IPS-20b (cell line): ENCODE data around the gene IRS1.

Experiments used
- H3K27ac ChIP-seq: one replicate; pipeline ENCODE4 v1.5.1; 2013; ENCODE audit warnings: low read length
- H3K27me3 ChIP-seq: 2 replicates; pipeline ENCODE4 v1.6.1; 2013; ENCODE audit warnings: mild to moderate bottlenecking, low read length, inconsistent platforms; ENCODE audit not compliant: insufficient read depth
- H3K36me3 ChIP-seq: 2 replicates; pipeline ENCODE4 v1.6.1; 2013; ENCODE audit warnings: low read depth, mild to moderate bottlenecking, inconsistent platforms, low read length, moderate library complexity; ENCODE audit not compliant: insufficient read depth
- H3K4me1 ChIP-seq: 2 replicates; pipeline ENCODE4 v1.6.1; 2013; ENCODE audit warnings: mild to moderate bottlenecking, control low read depth, inconsistent platforms, low read length, moderate library complexity; ENCODE audit not compliant: insufficient read depth
- H3K4me3 ChIP-seq: 2 replicates; pipeline ENCODE4 v1.5.1; 2013; ENCODE audit warnings: mild to moderate bottlenecking, low read length, inconsistent platforms
- H3K9ac ChIP-seq: 2 replicates; pipeline ENCODE4 v1.6.1; 2013; ENCODE audit warnings: low read depth, mild to moderate bottlenecking, inconsistent platforms, low read length, moderate library complexity
- H3K9me3 ChIP-seq: 2 replicates; pipeline ENCODE4 v1.6.1; 2013; ENCODE audit warnings: mild to moderate bottlenecking, low read depth, low read length, inconsistent platforms; ENCODE audit not compliant: insufficient read depth

The IRS1 gene

GRCh38 chr2:226767056-226767813, 32.4 kb downstream of the IRS1 start:
- Histone ChIP-seq H3K4me3 (no peak overlapping the region), H3K36me3 (no peaks in the 10 kb centered on the region), H3K27ac (no peak overlapping the region), H3K9me3 (no peaks in the 10 kb centered on the region), H3K9ac (no peak overlapping the region), H3K4me1 (no peaks in the 10 kb centered on the region; the same call in 1 of the 2 replicates), H3K27me3 (no peaks in the 10 kb centered on the region)

- Histone ChIP-seq H3K27me3 (no peaks in the 10 kb centered on the region), H3K36me3 (no peaks in the 10 kb centered on the region), H3K4me3 (no peak overlapping the region), H3K27ac (no peak overlapping the region), H3K9ac (no peak overlapping the region), H3K4me1 (no peaks in the 10 kb centered on the region; the same call in 1 of the 2 replicates), H3K9me3 (no peaks in the 10 kb centered on the region)
These were observed 33.1 kb downstream of the IRS1 start for GRCh38 chr2:226766352-226767055.

DNA sequence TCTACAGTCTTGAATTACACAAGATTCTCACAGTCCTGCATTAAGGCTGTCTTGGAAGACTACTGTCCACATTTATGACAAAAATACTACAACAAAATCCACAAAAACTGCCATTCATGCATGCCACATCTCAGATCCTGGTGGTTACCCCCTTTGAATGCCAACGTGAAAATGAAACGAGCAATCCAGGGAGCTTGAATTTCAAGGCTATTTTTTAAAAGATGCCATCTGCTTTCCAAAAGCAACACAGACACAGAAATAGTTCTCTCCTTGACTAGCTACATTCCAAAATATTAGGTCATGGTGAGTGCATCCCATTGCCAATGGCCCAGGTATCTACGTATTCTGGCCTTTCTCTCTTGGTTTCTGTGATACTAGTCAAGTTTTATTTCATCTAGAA, 36.3 kb downstream of the IRS1 start:
- no peaks in the 10 kb centered on the region for H3K36me3 ChIP-seq
- H3K27ac ChIP-seq: no peak overlapping the region
- no peaks in the 10 kb centered on the region for H3K9me3 ChIP-seq
- no peaks in the 10 kb centered on the region for H3K27me3 ChIP-seq
- H3K4me1 ChIP-seq: peaks cover 8% of the 10 kb centered on the region; the same call in 1 of the 2 replicates
- no peak overlapping the region for H3K9ac ChIP-seq
- no peak overlapping the region for H3K4me3 ChIP-seq

DNA sequence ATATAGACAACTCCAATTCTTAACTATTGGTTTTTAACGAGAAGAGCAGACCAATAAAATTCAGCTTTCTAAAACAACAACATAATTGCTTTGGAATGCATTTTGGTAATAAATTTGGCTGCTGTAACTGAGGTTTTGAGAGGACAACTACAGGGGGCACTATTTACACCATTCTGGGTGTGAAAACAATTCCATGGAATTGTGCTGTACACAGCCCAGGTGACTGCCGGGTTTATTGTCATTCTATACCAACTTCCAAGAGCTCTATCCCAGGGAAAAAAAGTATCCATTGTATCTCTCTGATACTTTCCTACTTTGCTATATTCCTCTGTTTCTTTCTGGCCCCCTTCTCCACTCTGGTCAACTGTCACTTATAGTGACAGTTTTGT, 38.4 kb downstream of the IRS1 start:
- Histone ChIP-seq H3K4me3 (no peak overlapping the region), H3K9ac (no peak overlapping the region), H3K4me1 (peaks cover 8% of the 10 kb centered on the region; the same call in 1 of the 2 replicates), H3K9me3 (no peaks in the 10 kb centered on the region), H3K27me3 (no peaks in the 10 kb centered on the region), H3K36me3 (no peaks in the 10 kb centered on the region), H3K27ac (no peak overlapping the region)

DNA sequence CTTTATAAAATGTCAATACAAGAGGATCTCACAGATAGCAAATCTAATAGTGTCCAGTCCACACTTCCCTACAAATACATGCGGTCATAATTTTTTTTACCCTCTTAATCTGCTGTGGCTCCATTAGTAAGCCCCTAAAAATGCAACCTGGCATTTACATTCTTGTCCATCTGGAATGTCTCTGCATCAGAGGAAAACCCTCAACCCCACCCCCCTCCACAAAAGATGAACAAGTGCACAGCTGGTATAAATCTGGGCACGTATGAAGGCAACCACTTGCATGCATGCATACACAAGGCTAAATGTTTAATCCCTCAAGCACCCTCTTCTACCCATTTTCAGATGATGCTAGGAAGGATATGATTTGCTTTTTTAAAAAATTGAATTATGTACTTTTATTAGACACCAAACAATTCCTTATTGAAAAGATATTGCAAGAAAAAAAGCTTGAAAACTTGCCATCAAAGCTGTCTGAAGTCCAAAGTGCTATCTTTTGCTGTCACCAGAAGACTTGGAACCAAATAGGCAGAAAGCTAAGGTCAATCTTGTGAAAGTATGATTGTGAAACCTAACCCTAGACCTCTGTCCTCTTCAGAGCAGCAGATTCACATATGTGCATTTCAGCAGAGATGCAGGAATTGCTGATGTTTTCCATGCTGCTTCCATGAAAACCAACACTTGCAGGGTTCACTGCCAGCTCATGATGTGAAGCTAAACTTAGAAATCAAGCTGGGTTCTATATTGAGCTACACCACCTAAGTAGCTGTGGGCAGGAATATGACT, 39.0 kb downstream of the IRS1 start:
- H3K36me3 ChIP-seq: no peaks in the 10 kb centered on the region
- H3K4me3 ChIP-seq: no peak overlapping the region
- no peaks in the 10 kb centered on the region for H3K9me3 ChIP-seq
- peaks cover 10% of the 10 kb centered on the region for H3K4me1 ChIP-seq
- no peak overlapping the region for H3K27ac ChIP-seq
- no peaks in the 10 kb centered on the region for H3K27me3 ChIP-seq
- no peak overlapping the region for H3K9ac ChIP-seq

DNA sequence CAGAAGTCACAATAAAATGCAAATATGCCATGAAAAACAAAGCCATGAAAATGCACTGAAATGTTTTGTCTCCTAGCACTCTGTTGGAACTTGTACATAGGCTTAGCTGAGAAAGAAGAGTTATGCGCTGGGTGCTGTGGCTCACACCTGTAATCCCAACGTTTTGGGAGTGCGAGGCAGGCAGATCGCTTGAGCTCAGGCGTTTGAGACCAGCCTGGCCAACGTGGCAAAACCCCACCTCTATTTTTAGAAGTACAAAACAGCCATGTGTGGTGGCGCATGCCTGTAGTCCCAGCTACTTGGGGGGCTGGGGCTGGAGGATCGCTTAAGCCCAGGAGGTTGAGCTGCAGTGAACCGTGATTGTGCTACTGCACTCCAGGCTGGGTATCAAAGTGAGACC, 39.9 kb downstream of the IRS1 start:
- H3K9ac ChIP-seq: no peak overlapping the region
- no peaks in the 10 kb centered on the region for H3K9me3 ChIP-seq
- peaks cover 15% of the 10 kb centered on the region for H3K4me1 ChIP-seq
- no peaks in the 10 kb centered on the region for H3K36me3 ChIP-seq
- no peaks in the 10 kb centered on the region for H3K27me3 ChIP-seq
- H3K27ac ChIP-seq: no peak overlapping the region
- no peak overlapping the region for H3K4me3 ChIP-seq

DNA sequence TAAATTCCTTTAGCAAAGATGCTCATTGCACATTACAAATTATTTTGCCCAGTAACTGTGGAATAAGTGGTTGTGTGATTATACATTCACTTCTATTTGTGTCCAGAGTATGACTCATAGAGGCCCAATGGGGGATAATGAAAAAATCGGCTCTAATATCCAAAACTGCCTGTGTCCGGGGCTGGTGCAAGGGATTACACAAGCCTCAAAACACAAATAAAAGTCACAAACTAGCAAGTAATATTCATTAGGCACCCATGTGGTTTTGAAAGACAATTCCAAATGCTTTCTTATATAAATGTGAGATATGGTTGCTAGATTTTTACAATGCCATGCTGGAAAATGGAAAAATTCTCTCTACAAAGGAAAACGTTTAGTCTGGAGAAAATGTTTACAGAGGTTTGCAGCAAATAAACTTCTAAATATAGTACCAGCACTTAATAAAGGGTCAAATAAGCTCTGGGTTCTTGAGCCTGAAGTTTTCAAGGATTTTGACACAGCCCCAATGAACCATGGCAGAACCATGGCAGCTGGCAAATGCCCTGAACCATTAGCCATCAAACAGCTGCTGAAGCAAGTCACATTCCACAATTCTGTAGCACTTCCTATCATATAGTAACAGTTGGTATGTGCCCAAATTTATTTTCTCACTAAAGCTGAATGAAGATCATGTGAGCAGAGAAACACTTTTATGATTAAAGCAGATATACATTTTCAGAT, 40.5 kb downstream of the IRS1 start:
- Histone ChIP-seq H3K36me3 (no peaks in the 10 kb centered on the region), H3K9me3 (no peaks in the 10 kb centered on the region), H3K27ac (no peak overlapping the region), H3K4me3 (no peak overlapping the region), H3K27me3 (no peaks in the 10 kb centered on the region), H3K9ac (no peak overlapping the region), H3K4me1 (peaks cover 15% of the 10 kb centered on the region)

GRCh38 chr2:226756131-226756530, 43.5 kb downstream of the IRS1 start:
- no peaks in the 10 kb centered on the region for H3K36me3 ChIP-seq
- H3K27ac ChIP-seq: no peak overlapping the region
- H3K9me3 ChIP-seq: no peaks in the 10 kb centered on the region
- no peak overlapping the region for H3K4me3 ChIP-seq
- H3K9ac ChIP-seq: no peak overlapping the region
- H3K4me1 ChIP-seq: peaks cover 14% of the 10 kb centered on the region
- no peaks in the 10 kb centered on the region for H3K27me3 ChIP-seq

DNA sequence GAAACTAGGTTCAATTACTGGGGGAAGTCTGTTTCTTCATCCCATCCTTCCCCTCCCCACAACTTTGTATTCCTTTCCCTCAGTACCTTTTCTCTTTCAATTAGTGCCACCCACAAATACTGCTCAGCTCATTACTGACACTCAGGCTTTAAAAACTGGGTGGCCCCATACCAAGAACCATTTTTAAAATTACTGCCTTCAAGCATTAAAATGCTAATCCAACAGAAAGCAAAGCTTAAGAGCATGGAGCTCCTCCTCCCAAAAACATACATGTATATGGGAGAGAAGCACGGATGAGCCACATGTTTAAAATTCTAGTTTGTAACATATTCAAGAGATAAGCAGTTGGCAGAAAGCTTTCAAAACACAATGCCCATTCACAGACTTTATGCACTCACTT, 44.0 kb downstream of the IRS1 start:
- H3K27ac ChIP-seq: no peak overlapping the region
- H3K4me3 ChIP-seq: no peak overlapping the region
- no peaks in the 10 kb centered on the region for H3K27me3 ChIP-seq
- peaks cover 9% of the 10 kb centered on the region for H3K4me1 ChIP-seq
- H3K9me3 ChIP-seq: no peaks in the 10 kb centered on the region
- H3K36me3 ChIP-seq: no peaks in the 10 kb centered on the region
- no peak overlapping the region for H3K9ac ChIP-seq

DNA sequence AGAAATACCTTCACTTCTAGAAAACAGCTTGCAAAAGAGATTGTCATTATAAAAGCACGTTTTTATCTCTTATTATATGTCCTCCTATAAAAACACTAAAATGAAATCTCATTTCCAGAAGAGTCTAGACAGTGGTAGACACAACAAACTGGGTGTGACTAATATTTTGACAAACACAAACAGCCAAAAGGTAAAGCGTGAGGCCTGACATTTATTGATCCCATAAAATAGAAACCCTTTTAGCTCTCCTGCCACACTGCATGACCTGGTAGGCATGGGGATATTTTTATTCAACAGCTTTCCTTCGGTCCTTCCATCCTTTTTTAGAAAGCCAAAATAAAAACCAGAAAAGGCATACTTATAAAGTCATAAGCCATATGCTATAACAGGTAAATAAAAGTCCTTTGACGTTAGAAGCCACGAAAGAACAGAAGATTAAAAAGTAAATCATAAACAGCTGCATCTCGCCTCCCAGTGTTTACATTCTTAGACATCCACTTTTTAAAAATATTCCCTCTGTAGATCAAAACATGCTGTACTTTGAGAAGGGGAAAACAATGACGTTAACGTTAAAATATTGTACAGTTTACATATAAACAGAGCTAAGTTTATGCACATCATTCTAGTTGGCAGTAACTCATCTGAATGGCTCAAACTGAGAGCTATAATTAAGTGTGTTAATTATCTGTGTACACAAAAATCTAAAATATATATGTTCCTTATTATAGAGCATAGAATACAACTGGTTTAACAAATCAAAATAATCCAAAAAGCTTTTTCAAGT, 44.6 kb downstream of the IRS1 start:
- Histone ChIP-seq H3K36me3 (no peaks in the 10 kb centered on the region), H3K27me3 (no peaks in the 10 kb centered on the region), H3K4me3 (no peak overlapping the region), H3K9ac (no peak overlapping the region), H3K4me1 (peaks cover 6% of the 10 kb centered on the region; the same call in 1 of the 2 replicates), H3K9me3 (no peaks in the 10 kb centered on the region), H3K27ac (no peak overlapping the region)

DNA sequence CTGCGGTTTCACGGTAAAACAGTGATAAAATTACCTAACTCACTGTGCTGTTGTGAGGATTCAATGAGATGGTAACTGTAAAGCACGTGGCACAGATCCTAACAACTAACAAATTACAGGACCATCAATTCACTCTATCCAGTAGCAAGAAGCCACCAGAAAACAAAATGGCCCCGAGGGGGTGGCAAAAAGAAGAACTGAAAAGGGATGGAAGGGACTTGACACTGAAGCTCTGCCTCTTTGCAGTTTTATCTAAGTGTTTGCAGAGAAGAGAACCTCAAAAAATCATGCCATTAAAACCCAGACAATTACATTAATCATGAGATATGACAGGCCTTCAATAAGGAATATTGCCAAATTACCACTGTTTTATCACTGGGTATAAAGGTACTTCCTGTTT, 46.7 kb downstream of the IRS1 start:
- Histone ChIP-seq H3K9me3 (no peaks in the 10 kb centered on the region), H3K9ac (no peak overlapping the region), H3K4me3 (no peak overlapping the region), H3K27ac (no peak overlapping the region), H3K36me3 (no peaks in the 10 kb centered on the region), H3K4me1 (peaks cover 6% of the 10 kb centered on the region; the same call in 1 of the 2 replicates), H3K27me3 (no peaks in the 10 kb centered on the region)
